Right lobe of liver (tissue), 4 donors: ENCODE results near the gene FKBP7.

Experiments
- POLR2A ChIP-seq: fragments of 450-650 bp; IDR thresholded peaks from one replicate; pipeline ENCODE4 v1.6.1; 2017; ENCODE audit warnings: antibody characterized with exemption, mild to moderate bottlenecking
- TF ChIP-seq, protein P1 (sequence below), 4 donors: fragments of 200-600 bp in 3 of 4; fragments of 450-650 bp in 1 of 4; IDR thresholded peaks; one replicate each; pipeline versions ENCODE4 v1.5.1 to v1.8.0; 2016 to 2022; ENCODE audit warnings: antibody characterized with exemption in 4 of 4, mild to moderate bottlenecking in 2 of 4
- donor health status: DM: no; HTN: no; CAD: no.
- donor health status: DM: no; HTN: no; CAD: no.
- donor health status: DM: no; HTN: yes; CAD: no.

DNA sequence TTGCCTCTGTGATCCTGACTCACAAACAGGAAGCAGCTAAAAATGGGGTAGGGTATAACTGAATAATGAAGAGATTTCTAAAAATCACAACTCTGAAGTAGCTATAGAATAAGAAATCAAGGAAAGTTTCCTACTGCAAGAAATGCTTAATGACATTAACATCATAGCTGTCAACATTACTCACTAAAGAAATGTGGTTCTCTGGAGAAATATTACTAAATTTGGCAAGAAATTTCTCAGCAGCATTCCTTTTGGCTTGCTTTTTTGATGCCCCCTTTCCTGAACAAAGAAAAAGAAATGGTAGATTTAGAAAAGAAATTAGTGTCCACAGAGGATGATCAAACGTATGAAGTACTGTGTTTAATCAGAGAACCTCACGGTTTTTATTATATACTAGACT, 37.0 kb downstream of the FKBP7 start:
- TF ChIP-seq, protein P1, sequence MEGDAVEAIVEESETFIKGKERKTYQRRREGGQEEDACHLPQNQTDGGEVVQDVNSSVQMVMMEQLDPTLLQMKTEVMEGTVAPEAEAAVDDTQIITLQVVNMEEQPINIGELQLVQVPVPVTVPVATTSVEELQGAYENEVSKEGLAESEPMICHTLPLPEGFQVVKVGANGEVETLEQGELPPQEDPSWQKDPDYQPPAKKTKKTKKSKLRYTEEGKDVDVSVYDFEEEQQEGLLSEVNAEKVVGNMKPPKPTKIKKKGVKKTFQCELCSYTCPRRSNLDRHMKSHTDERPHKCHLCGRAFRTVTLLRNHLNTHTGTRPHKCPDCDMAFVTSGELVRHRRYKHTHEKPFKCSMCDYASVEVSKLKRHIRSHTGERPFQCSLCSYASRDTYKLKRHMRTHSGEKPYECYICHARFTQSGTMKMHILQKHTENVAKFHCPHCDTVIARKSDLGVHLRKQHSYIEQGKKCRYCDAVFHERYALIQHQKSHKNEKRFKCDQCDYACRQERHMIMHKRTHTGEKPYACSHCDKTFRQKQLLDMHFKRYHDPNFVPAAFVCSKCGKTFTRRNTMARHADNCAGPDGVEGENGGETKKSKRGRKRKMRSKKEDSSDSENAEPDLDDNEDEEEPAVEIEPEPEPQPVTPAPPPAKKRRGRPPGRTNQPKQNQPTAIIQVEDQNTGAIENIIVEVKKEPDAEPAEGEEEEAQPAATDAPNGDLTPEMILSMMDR (IDR thresholded peaks at IDR 0.05) = no peak
- no peak for TF ChIP-seq POLR2A
